Adrenal gland (tissue), 12 donors: ENCODE data around the gene EXOC6B. TPM values are rescaled to one million over a fixed set of nuclear protein-coding genes. Genes with fewer than 3 reads are reported as not detected.

ENCODE experiments used
- DNase-seq, 7 donors: peaks; one replicate each; pipeline ENCODE4 v3.0.0-alpha.2; 2019 to 2020
- H3K27ac ChIP-seq, 5 donors: fragments of 200-600 bp; sonication (generic) in 4 of 5; 1 replicate in 3 of 5; 2 replicates in 2 of 5; pipeline versions ENCODE4 v1.5.1 to v1.8.0; 2016 to 2020; ENCODE audit warnings: mild to moderate bottlenecking in 1 of 5
- H3K27me3 ChIP-seq: fragments of 200-600 bp; 2 replicates; pipeline ENCODE4 v1.8.0; 2021
- H3K36me3 ChIP-seq, 2 donors: fragments of 200-600 bp; replicated peaks in 1 of 2; 1 replicate in 1 of 2; 2 replicates in 1 of 2; pipeline versions ENCODE4 v1.5.1 to v1.8.0; 2018 to 2022
- H3K4me1 ChIP-seq, 2 donors: fragments of 200-600 bp; replicated peaks in 1 of 2; 1 replicate in 1 of 2; 2 replicates in 1 of 2; pipeline versions ENCODE4 v1.5.1 to v1.8.0; 2018 to 2021
- H3K4me3 ChIP-seq, 4 donors: fragments of 200-600 bp; sonication (generic) in 3 of 4; one replicate each; pipeline ENCODE4 v1.5.1; 2016 to 2018
- H3K9me3 ChIP-seq, 3 donors: fragments of 200-600 bp; sonication (generic) in 1 of 3; replicated peaks in 1 of 3; 1 replicate in 2 of 3; 2 replicates in 1 of 3; pipeline versions ENCODE4 v1.5.1 to v1.8.0; 2016 to 2021
- POLR2A ChIP-seq, 2 donors: fragments of 450-650 bp; IDR thresholded peaks; one replicate each; pipeline ENCODE4 v1.6.1; 2017; ENCODE audit warnings: antibody characterized with exemption in 2 of 2, mild to moderate bottlenecking in 2 of 2, moderate library complexity in 1 of 2
- WGBS, 4 donors: extraction: QIAGEN DNeasy Blood & Tissue Kit in 2 of 4; methylation state at CpG; one replicate each; pipeline versions ENCODE4 v1.1.5 to v1.1.7; 2013 to 2017; 5-methylcytosine and 5-hydroxymethylcytosine counted together
- intact Hi-C, 2 donors: fragments of 100-400 bp; cut with DNase I; formaldehyde crosslinking; loops; one replicate each; pipeline versions ENCODE4 v1.14.1 to v1.15.0; 2022 to 2023
- polyA plus RNA-seq, 3 donors: library from polyadenylated mRNA; stranded (reverse); fragments of 200-250 nt in 2 of 3; fragments of 350-450 nt in 1 of 3; fragmentation: Illumina TruSeq in 1 of 3; extraction: RNeasy Lipid Tissue Mini Kit (QIAGEN cat#74804) in 1 of 3; gene quantifications; one replicate each; pipeline ENCODE4 v1.2.3, GENCODE V29; 2013 to 2014
- total RNA-seq, 9 donors: library from RNA; depleted of rRNA in 4 of 9; stranded (reverse); fragments of >200 nt in 4 of 9; fragments of 120-200 nt in 1 of 9; fragmentation: NEBNext Ultra II Directional in 1 of 9; extraction: Animal tissue kit (Norgen Biotek cat#: 25700) in 1 of 9; gene quantifications; one replicate each; pipeline versions ENCODE4 v1.1.0 to v1.2.4, GENCODE V29; 2013 to 2023
- TF ChIP-seq, protein P1 (sequence below), 6 experiments: fragments of 450-650 bp in 4 of 6; fragments of 200-600 bp in 2 of 6; sonication (generic) in 1 of 6; IDR thresholded peaks; 1 replicate in 5 of 6; 2 replicates in 1 of 6; pipeline versions ENCODE4 v1.5.1 to v1.8.0; 2016 to 2021; ENCODE audit warnings: antibody characterized with exemption in 6 of 6, mild to moderate bottlenecking in 2 of 6, moderate library complexity in 1 of 6
- donor health status: healthy with polysubstance abuse.
- donor health status: Bipolar disorder and iron deficiency.
- donor health status: DM: yes; HTN: yes; CAD: no.
- donor health status: DM: no; HTN: no; CAD: no.
- donor health status: DM: no; HTN: no; CAD: no.
- donor health status: DM: yes; HTN: yes; CAD: no.

EXOC6B gene
- total and polyA plus RNA-seq, 12 donors: 6.0 to 92.6 (median 50.6) TPM

DNA sequence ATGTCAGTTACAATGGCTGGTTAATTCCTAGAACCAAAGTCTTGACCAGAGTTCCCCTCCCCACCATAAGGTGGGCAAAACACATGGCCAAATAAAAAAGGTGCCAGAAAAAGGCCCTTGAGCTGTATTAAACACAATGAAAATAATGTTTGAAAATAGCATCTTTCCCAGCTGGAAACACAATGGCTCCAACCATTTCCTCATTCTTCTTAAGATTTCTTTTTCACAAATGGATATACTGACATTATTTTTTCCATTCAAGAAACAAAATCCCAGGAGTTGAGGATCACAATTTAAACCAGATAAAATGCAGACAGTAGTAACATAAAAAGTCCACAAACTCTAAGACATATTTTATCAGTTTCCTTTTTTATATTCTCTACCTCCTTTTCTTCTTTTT lies 143.8 kb downstream of the EXOC6B start:
- H3K9me3 ChIP-seq: no peaks in the 10 kb centered on the region
- no peak overlapping the region for H3K27ac ChIP-seq
- H3K4me3 ChIP-seq: no peak overlapping the region
- H3K36me3 ChIP-seq: no peaks in the 10 kb centered on the region
- intact Hi-C loops: no loop called here
- no peak for DNase-seq
- TF ChIP-seq POLR2A (IDR thresholded peaks at IDR 0.05): no peak
- TF ChIP-seq, protein P1, sequence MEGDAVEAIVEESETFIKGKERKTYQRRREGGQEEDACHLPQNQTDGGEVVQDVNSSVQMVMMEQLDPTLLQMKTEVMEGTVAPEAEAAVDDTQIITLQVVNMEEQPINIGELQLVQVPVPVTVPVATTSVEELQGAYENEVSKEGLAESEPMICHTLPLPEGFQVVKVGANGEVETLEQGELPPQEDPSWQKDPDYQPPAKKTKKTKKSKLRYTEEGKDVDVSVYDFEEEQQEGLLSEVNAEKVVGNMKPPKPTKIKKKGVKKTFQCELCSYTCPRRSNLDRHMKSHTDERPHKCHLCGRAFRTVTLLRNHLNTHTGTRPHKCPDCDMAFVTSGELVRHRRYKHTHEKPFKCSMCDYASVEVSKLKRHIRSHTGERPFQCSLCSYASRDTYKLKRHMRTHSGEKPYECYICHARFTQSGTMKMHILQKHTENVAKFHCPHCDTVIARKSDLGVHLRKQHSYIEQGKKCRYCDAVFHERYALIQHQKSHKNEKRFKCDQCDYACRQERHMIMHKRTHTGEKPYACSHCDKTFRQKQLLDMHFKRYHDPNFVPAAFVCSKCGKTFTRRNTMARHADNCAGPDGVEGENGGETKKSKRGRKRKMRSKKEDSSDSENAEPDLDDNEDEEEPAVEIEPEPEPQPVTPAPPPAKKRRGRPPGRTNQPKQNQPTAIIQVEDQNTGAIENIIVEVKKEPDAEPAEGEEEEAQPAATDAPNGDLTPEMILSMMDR (IDR thresholded peaks at IDR 0.05): no peak
- peaks cover 0 to 6% of the 10 kb centered on the region in 2 donors for H3K4me1 ChIP-seq
- H3K27me3 ChIP-seq: no peaks in the 10 kb centered on the region

DNA sequence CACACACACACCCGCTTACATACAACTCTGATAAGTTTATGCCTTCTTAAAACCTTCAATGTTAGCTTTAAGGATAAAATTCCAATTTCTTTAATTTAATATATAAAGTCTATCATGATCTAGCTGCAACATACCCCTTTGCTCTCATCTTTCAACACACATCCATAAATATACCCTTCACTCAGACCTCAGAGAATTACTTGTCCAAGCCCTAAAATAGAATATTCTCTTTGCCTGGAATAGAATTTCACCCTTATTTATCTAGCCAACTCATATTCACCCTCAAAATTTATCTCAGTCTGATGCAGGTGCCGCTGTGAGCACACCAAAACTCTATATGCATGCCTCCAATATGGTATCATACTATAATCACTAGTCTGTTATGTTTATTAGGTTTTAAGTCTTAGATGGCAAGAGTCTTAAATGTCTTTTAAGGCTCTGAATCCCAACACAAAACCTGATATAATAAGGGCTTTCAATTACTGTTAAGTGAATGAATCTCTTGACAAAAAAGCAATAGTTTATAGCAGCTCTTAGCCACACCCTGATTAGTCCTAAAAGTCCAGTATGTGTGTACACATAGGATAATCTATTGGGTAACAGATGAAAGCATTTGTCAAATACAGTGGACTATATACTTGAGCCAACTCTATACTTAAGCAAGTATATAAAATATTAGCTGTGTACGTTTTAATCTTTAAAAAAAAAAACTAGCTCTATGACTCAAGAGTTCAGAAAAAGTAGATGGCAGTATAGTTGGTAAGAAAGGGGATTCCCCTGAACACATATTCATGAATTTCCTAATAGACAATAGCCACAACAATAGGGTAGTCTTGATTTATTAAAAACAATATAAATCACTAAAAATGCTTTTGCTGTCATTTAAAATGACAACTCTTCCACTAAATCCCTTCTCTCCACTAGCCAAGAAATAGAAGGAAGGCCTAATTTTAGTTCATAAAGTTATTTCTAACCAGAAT lies 144.5 kb downstream of the EXOC6B start:
- 77 to 80% (median 79%) methylated on average over 3 of the region's 3 CpGs for WGBS, 4 donors

DNA sequence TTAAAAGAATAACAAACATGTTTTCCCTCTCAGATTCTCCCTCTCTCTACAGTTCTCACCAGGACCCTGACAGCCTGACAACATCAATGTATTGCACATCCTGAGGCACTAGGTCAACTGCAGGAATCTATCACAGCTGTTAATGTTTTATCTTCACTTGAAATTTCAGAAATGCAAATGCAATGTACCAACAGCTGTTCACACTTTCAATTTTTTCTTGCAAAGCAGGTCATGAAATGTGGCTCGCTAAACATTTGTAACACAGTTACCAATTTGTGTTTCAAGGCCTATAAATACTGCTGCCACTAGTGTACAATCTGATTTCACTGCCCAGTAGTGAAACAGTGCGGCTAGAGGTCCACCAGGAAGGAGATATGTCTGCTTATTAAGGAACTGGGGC lies 147.8 kb downstream of the EXOC6B start:
- no peaks in the 10 kb centered on the region for H3K4me1 ChIP-seq
- DNase-seq: no peak
- no peak overlapping the region for H3K4me3 ChIP-seq
- no peaks in the 10 kb centered on the region for H3K36me3 ChIP-seq
- TF ChIP-seq, protein P1 (IDR thresholded peaks at IDR 0.05): no peak
- TF ChIP-seq POLR2A (IDR thresholded peaks at IDR 0.05): no peak
- H3K9me3 ChIP-seq: no peaks in the 10 kb centered on the region
- WGBS, 4 donors: 81 to 100% (median 92%) methylated on average over 2 of the region's 2 CpGs
- no peak overlapping the region for H3K27ac ChIP-seq
- H3K27me3 ChIP-seq: no peaks in the 10 kb centered on the region
- intact Hi-C loops: no loop called here

More for the DNA sequence above, 144.5 kb downstream of the EXOC6B start:
- no peak for TF ChIP-seq POLR2A (IDR thresholded peaks at IDR 0.05)
- TF ChIP-seq, protein P1 (IDR thresholded peaks at IDR 0.05): no peak
- intact Hi-C loops: no loop called here
- no peak overlapping the region for H3K27ac ChIP-seq
- no peak for DNase-seq
- H3K4me3 ChIP-seq: no peak overlapping the region
- no peaks in the 10 kb centered on the region for H3K27me3 ChIP-seq
- no peaks in the 10 kb centered on the region for H3K9me3 ChIP-seq
- H3K4me1 ChIP-seq: peaks cover 0 to 6% of the 10 kb centered on the region in 2 donors
- no peaks in the 10 kb centered on the region for H3K36me3 ChIP-seq

DNA sequence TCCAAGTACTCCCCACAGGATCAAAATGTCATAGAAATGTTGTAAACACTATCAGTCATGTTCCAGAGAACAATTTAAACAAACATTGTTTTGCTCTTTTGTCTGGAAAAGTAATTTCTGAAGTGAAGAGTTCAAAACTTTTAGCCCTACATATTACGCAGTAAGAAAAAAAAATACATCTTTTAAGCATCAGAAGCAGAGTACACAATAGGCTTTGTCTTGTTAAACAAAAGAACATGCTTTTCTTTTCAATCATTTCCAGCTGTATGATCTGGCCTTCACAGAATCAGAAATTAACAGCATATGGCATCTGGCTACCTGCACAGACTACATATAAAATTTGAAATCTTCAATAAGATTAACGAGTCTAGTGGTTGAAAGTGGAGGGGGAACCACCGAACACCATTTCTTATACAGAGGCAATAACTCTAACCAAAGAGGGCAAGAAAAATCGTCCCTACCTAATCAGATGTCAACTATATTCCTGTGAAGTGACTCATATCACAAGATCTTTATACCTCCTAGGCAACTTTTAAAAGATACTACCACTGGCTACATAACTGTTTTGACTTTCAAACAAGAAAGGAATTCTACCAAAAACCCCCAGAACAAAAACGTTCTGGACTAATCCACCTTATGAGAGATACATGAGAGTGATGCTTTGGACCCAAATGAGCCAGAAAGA lies 149.3 kb downstream of the EXOC6B start:
- Histone ChIP-seq H3K27me3 (no peaks in the 10 kb centered on the region), H3K4me1 (no peaks in the 10 kb centered on the region), H3K4me3 (no peak overlapping the region), H3K27ac (no peak overlapping the region), H3K36me3 (no peaks in the 10 kb centered on the region), H3K9me3 (no peaks in the 10 kb centered on the region)
- TF ChIP-seq, protein P1 (IDR thresholded peaks at IDR 0.05): no peak
- no peak for TF ChIP-seq POLR2A (IDR thresholded peaks at IDR 0.05)
- DNase-seq: no peak
- intact Hi-C loops: no loop called here
- 79 to 82% (median 81%) methylated on average over 5 of the region's 5 CpGs for WGBS, 4 donors
